H1 (cell line): Measurements from ENCODE around the gene FMNL2. TPM values are rescaled to one million over a fixed set of nuclear protein-coding genes. Genes with fewer than 3 reads are reported as not detected.

Experiments used
- CTCF ChIA-PET: fragments of 300-600 bp; sonication (Branson Sonifier 250); formaldehyde crosslinking; loops from one replicate; lab custom pipeline; 2021; ENCODE audit not compliant: partially characterized antibody; lab: Charles Lee
- POLR2A ChIA-PET: fragments of 300-600 bp; sonication (Branson Sonifier 250); formaldehyde crosslinking; loops from one replicate; lab custom pipeline; 2021; ENCODE audit warnings: inconsistent platforms; ENCODE audit not compliant: partially characterized antibody; lab: Charles Lee
- DNase-seq, 2 experiments: peaks; one replicate each; pipeline versions ENCODE4 v3.0.0 to v3.0.0-alpha.2; 2010 to 2022; ENCODE audit warnings: low spot score in 2 of 2, low read depth in 1 of 2, mixed read lengths in 1 of 2
- FAIRE-seq: peaks from 2 replicates; lab custom pipeline; 2011; peaks lifted over from hg19 to GRCh38; lab: Jason Lieb, UNC
- H2AFZ ChIP-seq: 2 replicates; pipeline ENCODE4 v1.8.1; 2012; ENCODE audit warnings: low read length, inconsistent platforms
- H2AK5ac ChIP-seq: 2 replicates; pipeline ENCODE4 v1.6.1; 2013; ENCODE audit warnings: low read depth, low read length
- H2BK120ac ChIP-seq: replicated peaks from 2 replicates; pipeline ENCODE3; 2013; ENCODE audit warnings: low read depth, low read length, inconsistent platforms
- H2BK12ac ChIP-seq: 2 replicates; pipeline ENCODE4 v1.6.1; 2013; ENCODE audit warnings: low read depth, low read length
- H2BK15ac ChIP-seq: 2 replicates; pipeline ENCODE4 v1.6.1; 2013; ENCODE audit warnings: low read length
- H2BK20ac ChIP-seq: 2 replicates; pipeline ENCODE4 v1.6.1; 2013; ENCODE audit warnings: low read length
- H2BK5ac ChIP-seq: 2 replicates; pipeline ENCODE4 v1.6.1; 2013; ENCODE audit warnings: low read depth, low read length
- H3K14ac ChIP-seq: 2 replicates; pipeline ENCODE4 v1.6.1; 2013; ENCODE audit warnings: inconsistent platforms; ENCODE audit not compliant: insufficient read length
- H3K18ac ChIP-seq: 2 replicates; pipeline ENCODE4 v1.6.1; 2013; ENCODE audit warnings: low read length; ENCODE audit errors: extremely low read depth
- H3K23ac ChIP-seq: 2 replicates; pipeline ENCODE4 v1.6.1; 2013; ENCODE audit warnings: inconsistent platforms; ENCODE audit not compliant: insufficient read length
- H3K23me2 ChIP-seq: 2 replicates; pipeline ENCODE4 v1.6.1; 2013; ENCODE audit warnings: low read depth, low read length
- H3K27ac ChIP-seq: 2 replicates; pipeline ENCODE4 v1.6.1; 2011; ENCODE audit warnings: low read depth, low read length, inconsistent platforms
- H3K27me3 ChIP-seq, 4 experiments: replicated peaks in 1 of 4; 1 replicate in 1 of 4; 2 replicates in 3 of 4; pipeline versions ENCODE4 v1.6.1 to v1.8.1; 2011 to 2013; ENCODE audit warnings: low read length in 3 of 4, mild to moderate bottlenecking in 3 of 4, inconsistent platforms in 2 of 4, mixed read lengths in 2 of 4, moderate library complexity in 1 of 4; ENCODE audit not compliant: control insufficient read depth in 3 of 4, insufficient read depth in 3 of 4; ENCODE audit errors: extremely low read depth in 1 of 4
- H3K36me3 ChIP-seq, 4 experiments: 2 replicates each; pipeline versions ENCODE4 v1.6.1 to v1.8.1; 2011 to 2013; ENCODE audit warnings: mild to moderate bottlenecking in 4 of 4, low read length in 3 of 4, moderate library complexity in 2 of 4, control low read depth in 1 of 4, inconsistent platforms in 1 of 4; ENCODE audit not compliant: insufficient read depth in 4 of 4, control insufficient read depth in 2 of 4
- H3K4ac ChIP-seq: replicated peaks from 2 replicates; pipeline ENCODE3; 2013; ENCODE audit warnings: low read length, low read depth, mixed read lengths, inconsistent platforms; ENCODE audit not compliant: insufficient read length
- H3K4me1 ChIP-seq, 4 experiments: replicated peaks in 1 of 4; 1 replicate in 1 of 4; 2 replicates in 3 of 4; pipeline versions ENCODE4 v1.6.1 to v1.8.1; 2011 to 2013; ENCODE audit warnings: low read length in 3 of 4, inconsistent platforms in 2 of 4, mixed read lengths in 1 of 4; ENCODE audit not compliant: insufficient read depth in 4 of 4, control insufficient read depth in 3 of 4
- H3K4me2 ChIP-seq, 2 experiments: 2 replicates each; pipeline versions ENCODE4 v1.6.1 to v1.8.1; 2011 to 2013; ENCODE audit warnings: low read depth in 2 of 2, low read length in 2 of 2, control low read depth in 1 of 2, inconsistent platforms in 1 of 2, mild to moderate bottlenecking in 1 of 2; ENCODE audit not compliant: insufficient read depth in 1 of 2
- H3K4me3 ChIP-seq, 4 experiments: fragments of 200-600, 300-600 bp in 1 of 4; sonication (generic), shearing (Covaris generic), sonication (Bioruptor Twin) in 1 of 4; 2 replicates each; pipeline versions ENCODE4 v1.5.1 to v1.8.1; 2011 to 2016; ENCODE audit warnings: low read length in 4 of 4, low read depth in 3 of 4, control low read depth in 2 of 4, inconsistent platforms in 2 of 4, mild to moderate bottlenecking in 2 of 4, mixed read lengths in 1 of 4, moderate library complexity in 1 of 4; ENCODE audit not compliant: insufficient read depth in 2 of 4; ENCODE audit errors: extremely low read depth in 1 of 4
- H3K56ac ChIP-seq: replicated peaks from 2 replicates; pipeline ENCODE3; 2013; ENCODE audit warnings: low read depth, mild to moderate bottlenecking, mixed read lengths, low read length, inconsistent platforms; ENCODE audit not compliant: insufficient read length
- H3K79me1 ChIP-seq: 2 replicates; pipeline ENCODE4 v1.6.1; 2013; ENCODE audit warnings: low read depth, low read length, control low read depth
- H3K79me2 ChIP-seq, 2 experiments: 2 replicates each; pipeline versions ENCODE4 v1.6.1 to v1.8.1; 2012 to 2013; ENCODE audit warnings: low read length in 2 of 2, mild to moderate bottlenecking in 2 of 2, inconsistent platforms in 1 of 2; ENCODE audit not compliant: insufficient read depth in 2 of 2, control insufficient read depth in 1 of 2
- H3K9ac ChIP-seq, 4 experiments: replicated peaks in 1 of 4; 1 replicate in 1 of 4; 2 replicates in 3 of 4; pipeline versions ENCODE4 v1.6.1 to v1.8.1; 2011 to 2013; ENCODE audit warnings: low read depth in 3 of 4, low read length in 3 of 4, control low read depth in 2 of 4, mild to moderate bottlenecking in 2 of 4, moderate library complexity in 2 of 4, inconsistent platforms in 1 of 4; ENCODE audit errors: extremely low read depth in 1 of 4
- H3K9me3 ChIP-seq, 2 experiments: 2 replicates each; pipeline versions ENCODE4 v1.6.1 to v1.8.1; 2012 to 2013; ENCODE audit warnings: mild to moderate bottlenecking in 2 of 2, moderate library complexity in 2 of 2, control low read depth in 1 of 2, inconsistent platforms in 1 of 2, low read depth in 1 of 2, low read length in 1 of 2, mixed read lengths in 1 of 2; ENCODE audit not compliant: insufficient read depth in 2 of 2
- H4K20me1 ChIP-seq, 2 experiments: replicated peaks in 1 of 2; 2 replicates each; pipeline versions ENCODE3 to v1.8.1; 2011 to 2013; ENCODE audit warnings: inconsistent platforms in 2 of 2, low read length in 2 of 2, mild to moderate bottlenecking in 1 of 2; ENCODE audit not compliant: insufficient read depth in 2 of 2, control insufficient read depth in 1 of 2
- H4K5ac ChIP-seq: 2 replicates; pipeline ENCODE4 v1.6.1; 2013; ENCODE audit warnings: low read length, low read depth, mixed read lengths, inconsistent platforms; ENCODE audit not compliant: insufficient read length
- H4K8ac ChIP-seq: 2 replicates; pipeline ENCODE4 v1.8.0; 2013; ENCODE audit warnings: mild to moderate bottlenecking, moderate library complexity, low read length, inconsistent platforms; ENCODE audit not compliant: insufficient read depth; ENCODE audit errors: extremely low read depth
- H4K91ac ChIP-seq: replicated peaks from 2 replicates; pipeline ENCODE3; 2013; ENCODE audit warnings: low read length, mixed read lengths, inconsistent platforms; ENCODE audit not compliant: insufficient read length
- CHD2 ChIP-seq: IDR thresholded peaks from 2 replicates; pipeline ENCODE4 v1.6.1; 2012; ENCODE audit warnings: low read length, improper control_type of control experiment
- EP300 ChIP-seq, 2 experiments: IDR thresholded peaks; 1 replicate in 1 of 2; 2 replicates in 1 of 2; pipeline ENCODE4 v1.6.1; 2011 to 2012; ENCODE audit warnings: low read depth in 2 of 2, low read length in 2 of 2, mild to moderate bottlenecking in 2 of 2, borderline replicate concordance in 1 of 2, inconsistent platforms in 1 of 2, moderate library complexity in 1 of 2
- EZH2 ChIP-seq: fragments of 200-600 bp; sonication (generic); IDR thresholded peaks from 2 replicates; pipeline ENCODE4 v1.7.1; 2012; ENCODE audit warnings: low read depth, mild to moderate bottlenecking, moderate library complexity, low read length, inconsistent platforms; ENCODE audit not compliant: severe bottlenecking
- FOSL1 ChIP-seq: IDR thresholded peaks from 2 replicates; pipeline ENCODE4 v1.6.1; 2011; ENCODE audit warnings: mild to moderate bottlenecking, low read depth, low read length, moderate library complexity; ENCODE audit not compliant: insufficient read depth
- MAFK ChIP-seq: IDR thresholded peaks from 2 replicates; pipeline ENCODE4 v1.6.1; 2012; ENCODE audit warnings: low read depth, mild to moderate bottlenecking, improper control_type of control experiment, low read length
- NANOG ChIP-seq: IDR thresholded peaks from 2 replicates; pipeline ENCODE4 v1.6.1; 2011; ENCODE audit warnings: low read length, low read depth, mild to moderate bottlenecking, inconsistent platforms; ENCODE audit not compliant: insufficient read depth, poor library complexity, severe bottlenecking
- RFX5 ChIP-seq: IDR thresholded peaks from 2 replicates; pipeline ENCODE4 v1.6.1; 2011; ENCODE audit warnings: low read depth, low read length, improper control_type of control experiment, borderline replicate concordance
- SIRT6 ChIP-seq: IDR thresholded peaks from one replicate; pipeline ENCODE4 v1.7.1; 2012; ENCODE audit warnings: low read length, inconsistent platforms
- SIX5 ChIP-seq: IDR thresholded peaks from 2 replicates; pipeline ENCODE4 v1.6.1; 2011; ENCODE audit warnings: mild to moderate bottlenecking, low read depth, low read length
- SP1 ChIP-seq: IDR thresholded peaks from 2 replicates; pipeline ENCODE4 v1.6.1; 2011; ENCODE audit warnings: low read depth, low read length
- SUZ12 ChIP-seq: fragments of 200-600 bp; sonication (generic); IDR thresholded peaks from 2 replicates; pipeline ENCODE4 v1.6.1; 2012; ENCODE audit warnings: mild to moderate bottlenecking, inconsistent platforms, low read length, moderate library complexity, mixed read lengths
- ZNF274 ChIP-seq: IDR thresholded peaks from 2 replicates; pipeline ENCODE4 v1.7.0; 2012; ENCODE audit warnings: low read length, borderline replicate concordance; ENCODE audit errors: extremely low read depth
- WGBS, 2 experiments: shearing (Covaris generic) in 1 of 2; methylation state at CpG; one replicate each; pipeline versions ENCODE4 v1.1.6 to v1.1.7; 2013 to 2015; ENCODE audit warnings: low lambda C conversion rate in 2 of 2, mixed read lengths in 2 of 2, inconsistent platforms in 1 of 2, low coverage in 1 of 2, missing lambda C conversion rate in 1 of 2; ENCODE audit not compliant: insufficient replicate concordance in 2 of 2, insufficient coverage in 1 of 2, insufficient read length in 1 of 2; ENCODE audit errors: extremely low coverage in 1 of 2, missing lambda C conversion rate in 1 of 2; 5-methylcytosine and 5-hydroxymethylcytosine counted together
- polyA plus RNA-seq, 7 experiments: library from polyadenylated mRNA; depleted of rRNA in 3 of 7; stranded (reverse) in 5 of 7; unstranded in 2 of 7; fragments of >200 nt in 5 of 7; fragments of 200-250 nt in 2 of 7; gene quantifications; 1 replicate in 5 of 7; 2 replicates in 1 of 7; 4 replicates in 1 of 7; pipeline versions ENCODE4 v1.2.1 to v1.2.3, GENCODE V29; 2011 to 2013; ENCODE audit warnings: missing spikeins in 2 of 7, mixed read lengths in 2 of 7
- total RNA-seq: library from RNA; stranded (reverse); fragmentation: NEBNext Ultra II Directional; extraction: Animal tissue kit (Norgen Biotek cat#: 25700); gene quantifications from 2 replicates; pipeline ENCODE4 v1.2.1, GENCODE V29; 2021

Gene FMNL2
- total and polyA plus RNA-seq, 2 of the 8 experiments (the other 6 are each of a cell fraction or from before 2014, with no cell fraction given): 15.5 to 45.1 TPM

DNA sequence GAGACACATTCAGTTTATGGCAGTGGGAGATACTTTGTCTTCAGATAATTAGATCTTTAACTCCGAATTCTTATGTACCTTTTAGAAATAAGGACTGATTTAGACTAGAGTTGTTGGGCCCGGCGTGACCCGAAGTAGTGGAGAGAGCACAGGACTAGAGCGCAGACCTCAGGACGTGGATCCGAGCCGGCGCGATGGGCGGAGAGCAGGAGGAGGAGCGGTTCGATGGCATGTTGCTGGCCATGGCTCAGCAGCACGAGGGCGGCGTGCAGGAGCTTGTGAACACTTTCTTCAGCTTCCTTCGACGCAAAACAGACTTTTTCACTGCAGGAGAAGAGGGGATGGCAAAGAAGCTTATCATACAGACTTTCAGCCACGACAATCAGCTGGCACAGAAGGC is 54.5 kb downstream of the FMNL2 start:
- Histone ChIP-seq H3K56ac (no peak overlapping the region), H4K5ac (no peak overlapping the region), H2BK120ac (no peak overlapping the region), H3K4ac (no peak overlapping the region), H4K91ac (no peak overlapping the region), H3K9me3 (no peaks in the 10 kb centered on the region), H3K36me3 (no peaks in the 10 kb centered on the region), H3K79me2 (peaks cover 0 to 83% of the 10 kb centered on the region in 2 experiments; a peak in 3 of 4 replicates), H2BK20ac (no peak overlapping the region), H3K23ac (no peak overlapping the region), H3K4me3 (no peak overlapping the region), H2BK12ac (no peak overlapping the region), H2BK15ac (no peak overlapping the region), H3K9ac (no peak overlapping the region), H3K4me1 (peaks cover 0 to 10% (median 0%) of the 10 kb centered on the region in 4 experiments; a peak in 3 of 7 replicates), H4K20me1 (peaks cover 0 to 14% of the 10 kb centered on the region in 2 experiments), H2BK5ac (no peak overlapping the region), H3K4me2 (no peak overlapping the region), H3K79me1 (no peaks in the 10 kb centered on the region; the same call in 1 of the 2 replicates), H3K23me2 (no peaks in the 10 kb centered on the region), H2AK5ac (no peak overlapping the region), H3K27me3 (no peaks in the 10 kb centered on the region), H3K14ac (no peak overlapping the region), H3K18ac (no peak overlapping the region), H3K27ac (no peak overlapping the region), H2AFZ (no peak overlapping the region), H4K8ac (no peak overlapping the region)
- no peak for DNase-seq
- WGBS, 2 experiments: 92% methylated on average over 18 of the region's 19 CpGs; no CpG with 5 or more reads in 1 of the 2 experiments
- ChIA-PET POLR2A (no interaction called here), CTCF (interaction anchor here (2.1 kb wide), 1 partner anchor 166 kb away, joined by 5 read pairs; no protein-coding TSS in a partner anchor)
- FAIRE-seq: no peak
- no peak for TF ChIP-seq NANOG
- no peak for TF ChIP-seq RFX5
- TF ChIP-seq MAFK: no peak
- no peak for TF ChIP-seq ZNF274
- TF ChIP-seq EZH2: no peak
- TF ChIP-seq SP1: no peak
- TF ChIP-seq SUZ12: no peak
- no peak for TF ChIP-seq FOSL1
- TF ChIP-seq SIRT6: no peak
- TF ChIP-seq EP300 (IDR thresholded peaks at IDR 0.05; ENCODE audit: borderline replicate concordance in 1 of 2, low read depth in 2 of 2, low read length in 2 of 2): no peak
- no peak for TF ChIP-seq SIX5
- TF ChIP-seq CHD2: no peak
